ENCODE measurements around the gene ARSH. TPM values are rescaled to one million over a fixed set of nuclear protein-coding genes. Genes with fewer than 3 reads are reported as not detected.
"Not testable (repeated sequence)": the region's sequence is repeated elsewhere in the genome, so short reads cannot be mapped to it uniquely, and the experiment has no call there.

The ARSH gene, protein sequence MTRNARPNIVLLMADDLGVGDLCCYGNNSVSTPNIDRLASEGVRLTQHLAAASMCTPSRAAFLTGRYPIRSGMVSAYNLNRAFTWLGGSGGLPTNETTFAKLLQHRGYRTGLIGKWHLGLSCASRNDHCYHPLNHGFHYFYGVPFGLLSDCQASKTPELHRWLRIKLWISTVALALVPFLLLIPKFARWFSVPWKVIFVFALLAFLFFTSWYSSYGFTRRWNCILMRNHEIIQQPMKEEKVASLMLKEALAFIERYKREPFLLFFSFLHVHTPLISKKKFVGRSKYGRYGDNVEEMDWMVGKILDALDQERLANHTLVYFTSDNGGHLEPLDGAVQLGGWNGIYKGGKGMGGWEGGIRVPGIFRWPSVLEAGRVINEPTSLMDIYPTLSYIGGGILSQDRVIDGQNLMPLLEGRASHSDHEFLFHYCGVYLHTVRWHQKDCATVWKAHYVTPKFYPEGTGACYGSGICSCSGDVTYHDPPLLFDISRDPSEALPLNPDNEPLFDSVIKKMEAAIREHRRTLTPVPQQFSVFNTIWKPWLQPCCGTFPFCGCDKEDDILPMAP
- total RNA-seq = 0.07 TPM in 1 of 2 replicates, not detected in the other

DNA sequence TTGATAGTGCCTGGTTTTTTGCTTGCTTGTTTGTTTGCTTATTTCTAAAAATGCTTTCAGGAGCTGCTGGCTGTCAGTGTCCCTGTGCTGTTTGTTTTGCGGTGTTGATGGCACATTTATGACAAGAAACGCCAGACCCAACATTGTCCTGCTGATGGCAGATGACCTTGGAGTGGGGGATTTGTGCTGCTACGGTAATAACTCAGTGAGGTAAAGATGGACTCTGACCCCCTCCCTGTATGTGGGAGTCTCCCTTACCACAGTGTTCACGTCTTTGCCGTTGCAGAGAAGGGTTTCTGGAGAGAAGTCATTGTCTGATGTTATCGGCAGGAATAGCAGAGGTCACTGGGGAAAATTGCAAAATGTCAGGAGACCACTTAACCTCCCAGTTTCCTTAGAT is at the start of gene ARSH:
Gene ARSH, plus strand, starts transcription at position 52 of the 400 bp plus-strand sequence. Its CDS starts 67 bp downstream, at position 119.
- H3K4me3 ChIP-seq (ENCODE audit: low read depth, low read length) = no peak within 1 kb of the TSS
- DNase-seq (ENCODE audit: low read depth) = no peak
- TF ChIP-seq, protein P1, sequence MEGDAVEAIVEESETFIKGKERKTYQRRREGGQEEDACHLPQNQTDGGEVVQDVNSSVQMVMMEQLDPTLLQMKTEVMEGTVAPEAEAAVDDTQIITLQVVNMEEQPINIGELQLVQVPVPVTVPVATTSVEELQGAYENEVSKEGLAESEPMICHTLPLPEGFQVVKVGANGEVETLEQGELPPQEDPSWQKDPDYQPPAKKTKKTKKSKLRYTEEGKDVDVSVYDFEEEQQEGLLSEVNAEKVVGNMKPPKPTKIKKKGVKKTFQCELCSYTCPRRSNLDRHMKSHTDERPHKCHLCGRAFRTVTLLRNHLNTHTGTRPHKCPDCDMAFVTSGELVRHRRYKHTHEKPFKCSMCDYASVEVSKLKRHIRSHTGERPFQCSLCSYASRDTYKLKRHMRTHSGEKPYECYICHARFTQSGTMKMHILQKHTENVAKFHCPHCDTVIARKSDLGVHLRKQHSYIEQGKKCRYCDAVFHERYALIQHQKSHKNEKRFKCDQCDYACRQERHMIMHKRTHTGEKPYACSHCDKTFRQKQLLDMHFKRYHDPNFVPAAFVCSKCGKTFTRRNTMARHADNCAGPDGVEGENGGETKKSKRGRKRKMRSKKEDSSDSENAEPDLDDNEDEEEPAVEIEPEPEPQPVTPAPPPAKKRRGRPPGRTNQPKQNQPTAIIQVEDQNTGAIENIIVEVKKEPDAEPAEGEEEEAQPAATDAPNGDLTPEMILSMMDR (conservative IDR thresholded peaks at IDR 0.05; ENCODE audit: low read depth, low read length) = no peak

DNA sequence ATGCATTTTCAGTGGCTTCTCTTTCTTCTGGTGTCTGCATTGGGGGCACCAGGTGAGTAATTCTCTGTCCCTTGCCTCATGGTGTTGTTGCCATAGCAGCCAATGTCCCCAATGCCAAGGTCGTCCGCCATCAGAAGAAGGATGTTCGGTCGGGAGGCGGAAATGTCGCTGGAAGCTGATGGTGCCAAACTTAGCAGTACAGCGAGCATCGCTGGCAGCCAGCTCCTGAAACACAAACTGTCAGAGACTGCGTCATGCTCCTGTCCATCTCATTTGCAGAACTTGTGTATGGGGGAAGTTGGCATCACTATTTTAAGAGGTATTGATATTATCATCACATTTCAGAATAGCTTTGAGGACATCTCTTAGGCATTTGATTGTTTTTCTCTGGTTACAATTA is 48.1 kb upstream of the ARSH start:
- TF ChIP-seq, protein P1 (conservative IDR thresholded peaks at IDR 0.05; ENCODE audit: low read depth, low read length) = no peak
- no peak for DNase-seq (ENCODE audit: low read depth)

DNA sequence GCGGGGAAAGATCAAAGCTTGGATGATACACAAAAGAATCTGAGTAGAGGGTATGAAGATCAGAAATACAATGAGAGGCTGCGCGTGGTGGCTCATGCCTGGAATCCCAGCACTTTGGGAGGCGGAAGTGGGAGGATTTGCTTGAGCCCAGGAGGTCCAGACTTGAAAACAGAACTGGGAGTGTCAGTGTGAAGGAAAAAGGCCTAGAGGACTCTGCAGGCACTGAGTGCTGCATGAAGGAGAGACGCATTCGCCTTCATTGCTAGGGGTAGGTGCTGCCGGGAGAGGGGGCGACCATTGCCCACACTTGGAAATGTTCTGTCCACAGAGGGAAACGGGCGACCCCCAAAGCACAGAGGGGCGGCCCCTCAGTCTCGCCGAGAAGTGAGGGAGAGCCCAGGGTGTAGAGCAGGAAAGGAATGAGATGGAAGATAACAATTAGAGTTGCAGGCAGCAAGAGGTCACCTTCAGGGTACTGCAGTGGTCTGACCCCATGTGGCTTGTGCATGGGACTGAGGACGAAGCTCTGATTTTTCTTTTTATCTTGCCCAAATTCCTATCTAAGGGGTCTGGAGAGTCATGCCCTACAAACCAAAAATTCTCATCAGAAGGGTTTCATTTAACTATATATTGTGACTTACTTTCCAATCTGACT is 45.4 kb upstream of the ARSH start:
- DNase-seq (ENCODE audit: low read depth) = no peak
- H3K4me3 ChIP-seq (ENCODE audit: low read depth, low read length) = no peak overlapping the region
- TF ChIP-seq, protein P1 (conservative IDR thresholded peaks at IDR 0.05; ENCODE audit: low read depth, low read length) = no peak

More for the DNA sequence above, 48.1 kb upstream of the ARSH start:
- no peak overlapping the region for H3K4me3 ChIP-seq (ENCODE audit: low read depth, low read length)

DNA sequence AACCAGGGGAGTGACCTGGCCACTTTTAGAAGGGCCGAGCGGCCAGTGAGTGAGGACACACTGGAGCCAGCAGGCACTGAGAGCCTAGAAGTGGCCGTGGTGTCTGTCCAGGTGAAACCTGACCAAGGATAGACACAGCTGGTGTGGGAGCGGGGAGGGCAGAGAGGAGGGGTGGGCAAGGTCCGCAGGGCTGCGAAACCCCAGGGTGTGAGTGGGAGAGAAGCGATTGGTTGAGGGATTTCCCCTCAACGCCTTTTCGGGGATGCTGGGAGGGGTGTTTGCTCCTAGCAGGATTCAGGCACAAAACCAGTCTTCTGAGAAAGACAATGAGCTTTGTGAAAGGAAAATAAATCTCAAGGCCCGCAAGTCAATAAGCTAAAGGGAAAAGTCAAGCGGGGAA is 44.0 kb upstream of the ARSH start:
- H3K4me3 ChIP-seq (ENCODE audit: low read depth, low read length) = peak overlapping the region; percentile 41
- no peak for DNase-seq (ENCODE audit: low read depth)
- TF ChIP-seq, protein P1 (conservative IDR thresholded peaks at IDR 0.05; ENCODE audit: low read depth, low read length) = no peak

DNA sequence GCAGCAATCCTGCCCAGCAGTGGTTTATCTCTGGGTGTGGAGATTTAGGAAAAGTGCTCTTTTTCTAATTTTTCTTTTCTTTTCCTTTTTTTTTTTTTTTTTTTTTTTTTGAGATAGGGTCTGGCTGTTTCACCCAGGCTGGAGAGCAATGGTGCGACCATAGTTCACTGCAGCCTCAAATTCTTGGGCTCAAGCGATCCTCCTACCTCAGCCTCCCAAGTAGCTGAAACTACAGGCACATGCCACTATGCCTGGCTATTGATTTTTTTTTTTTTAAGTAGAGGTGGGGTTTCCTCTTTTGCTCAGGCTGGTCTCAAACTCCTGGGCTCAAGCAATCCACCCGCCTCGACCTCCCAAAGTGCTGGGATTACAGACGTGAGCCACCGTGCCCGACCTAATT is 42.9 kb upstream of the ARSH start:
- not testable (repeated sequence) for DNase-seq (ENCODE audit: low read depth)
- H3K4me3 ChIP-seq (ENCODE audit: low read depth, low read length) = peak overlapping the region; percentile 41

DNA sequence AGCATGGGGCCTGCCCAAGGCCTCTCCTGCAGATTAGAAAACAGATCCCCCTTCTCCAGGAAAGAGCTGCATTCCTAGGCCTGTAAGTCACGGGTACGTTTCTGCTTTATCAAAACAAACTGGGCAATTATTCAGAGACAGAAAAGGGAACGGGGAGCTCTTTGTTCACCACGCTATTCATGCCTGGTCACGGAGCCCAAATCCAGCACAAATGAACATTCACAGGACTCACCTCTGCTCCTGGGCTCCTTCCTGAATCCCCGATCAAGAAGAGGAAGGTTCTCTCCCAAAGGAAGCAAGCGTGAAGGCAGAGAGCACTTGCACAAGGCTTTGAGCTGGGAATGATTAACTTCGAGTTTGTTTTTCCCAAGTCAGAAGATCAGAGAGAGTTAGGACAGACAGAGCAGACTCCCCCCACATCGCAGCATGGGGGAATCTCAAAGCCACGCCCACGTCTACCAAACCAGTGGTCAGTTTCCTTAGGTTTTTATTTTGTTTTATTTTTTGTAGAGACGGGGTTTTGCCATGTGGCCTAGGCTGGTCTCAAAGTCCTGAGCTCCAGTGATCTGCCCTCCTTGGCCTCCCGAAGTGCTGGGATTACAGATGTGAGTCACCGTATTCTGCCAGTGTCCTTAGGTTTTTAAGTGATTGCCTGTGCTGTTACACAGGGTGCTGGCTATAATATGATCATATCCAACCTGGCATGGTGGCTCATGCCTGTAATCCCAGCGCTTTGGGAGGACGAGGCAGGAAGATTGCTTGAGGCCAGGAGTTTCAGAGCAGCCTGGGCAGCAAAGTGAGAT is 42.2 kb upstream of the ARSH start:
- H3K4me3 ChIP-seq (ENCODE audit: low read depth, low read length) = peak overlapping the region; percentile 41
- peak; percentile 73 for DNase-seq (ENCODE audit: low read depth)

DNA sequence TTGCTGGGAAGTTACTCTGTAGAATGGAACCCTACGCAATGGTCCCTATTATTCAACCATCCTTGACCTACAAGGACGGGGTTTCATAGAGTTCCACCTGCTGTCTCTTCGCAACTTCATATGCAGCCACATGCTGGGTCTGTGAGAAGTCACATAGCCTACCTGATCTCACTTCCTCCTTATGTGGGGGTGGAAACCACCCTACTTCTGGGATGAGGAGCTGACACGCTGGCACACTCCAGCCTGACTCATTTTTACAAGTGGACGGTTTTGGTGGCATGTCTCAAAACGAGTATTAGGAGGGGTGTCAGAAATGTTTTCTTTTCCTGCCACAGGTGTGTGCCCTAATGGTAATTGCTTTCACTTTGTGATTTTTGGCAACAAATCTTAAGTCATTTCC is 40.4 kb upstream of the ARSH start:
- peak; percentile 4 for DNase-seq (ENCODE audit: low read depth)
- TF ChIP-seq, protein P1 (conservative IDR thresholded peaks at IDR 0.05; ENCODE audit: low read depth, low read length) = no peak
- no peak overlapping the region for H3K4me3 ChIP-seq (ENCODE audit: low read depth, low read length)
